Endothelial cell of umbilical vein (primary cell): Measurements from ENCODE around the gene COL15A1. TPM values are rescaled to one million over a fixed set of nuclear protein-coding genes. Genes with fewer than 3 reads are reported as not detected.

Experiments used
- BruUV-seq: library from RNA; stranded (reverse); fragments of 400-500 nt; replicated peaks from 2 replicates; lab custom pipeline; 2021; lab: Mats Ljungman, UMichigan
- CTCF ChIA-PET: fragments of 300-600, 350-600 bp; sonication (Branson Sonifier 250); formaldehyde crosslinking; loops from one replicate; lab custom pipeline; 2021; ENCODE audit warnings: antibody characterized with exemption, inconsistent platforms; lab: Charles Lee
- POLR2A ChIA-PET: fragments of 300-600, 350-600 bp; sonication (Branson Sonifier 250); formaldehyde crosslinking; loops from one replicate; lab custom pipeline; 2021; ENCODE audit warnings: antibody characterized with exemption, inconsistent platforms; lab: Charles Lee
- DNase-seq: peaks from one replicate; pipeline ENCODE4 v3.0.0-alpha.2; 2011; ENCODE audit warnings: low read depth, low spot score
- FAIRE-seq: peaks from 2 replicates; lab custom pipeline; 2011; peaks lifted over from hg19 to GRCh38; lab: Jason Lieb, UNC
- H2AFZ ChIP-seq: 2 replicates; pipeline ENCODE4 v1.6.0; 2012; ENCODE audit warnings: low read depth, low read length, control low read depth, inconsistent platforms
- H3K27ac ChIP-seq: 2 replicates; pipeline ENCODE4 v1.5.1; 2011; ENCODE audit warnings: low read depth, mild to moderate bottlenecking, control low read depth, low read length, moderate library complexity; ENCODE audit not compliant: insufficient read depth
- H3K27me3 ChIP-seq, 2 experiments: 2 replicates each; pipeline versions ENCODE4 v1.6.0 to v1.6.1; 2011; ENCODE audit warnings: low read length in 2 of 2, mixed read lengths in 1 of 2; ENCODE audit not compliant: control insufficient read depth in 2 of 2, insufficient read depth in 2 of 2
- H3K36me3 ChIP-seq, 2 experiments: 2 replicates in 1 of 2; 3 replicates in 1 of 2; pipeline ENCODE4 v1.5.1; 2011; ENCODE audit warnings: low read length in 2 of 2, mild to moderate bottlenecking in 1 of 2, moderate library complexity in 1 of 2; ENCODE audit not compliant: control insufficient read depth in 2 of 2, insufficient read depth in 2 of 2; ENCODE audit errors: extremely low read depth in 1 of 2
- H3K4me1 ChIP-seq: 3 replicates; pipeline ENCODE4 v1.5.1; 2011; ENCODE audit warnings: mild to moderate bottlenecking, low read length; ENCODE audit not compliant: control insufficient read depth, insufficient read depth; ENCODE audit errors: extremely low read depth
- H3K4me2 ChIP-seq: 2 replicates; pipeline ENCODE4 v1.6.1; 2011; ENCODE audit warnings: low read length, control low read depth, mixed read lengths; ENCODE audit not compliant: insufficient read depth
- H3K4me3 ChIP-seq, 3 experiments: fragments of 200-600 bp in 1 of 3; sonication (generic), shearing (Covaris generic) in 1 of 3; replicated peaks in 1 of 3; 2 replicates each; pipeline ENCODE4 v1.5.1; 2011 to 2016; ENCODE audit warnings: control low read depth in 3 of 3, low read length in 3 of 3, mild to moderate bottlenecking in 2 of 3, inconsistent platforms in 1 of 3, low read depth in 1 of 3, moderate library complexity in 1 of 3; ENCODE audit not compliant: insufficient read depth in 1 of 3
- H3K79me2 ChIP-seq: 2 replicates; pipeline ENCODE4 v1.6.0; 2012; ENCODE audit warnings: low read length, inconsistent platforms; ENCODE audit not compliant: control insufficient read depth, insufficient read depth
- H3K9ac ChIP-seq: replicated peaks from 2 replicates; pipeline ENCODE3; 2011; ENCODE audit warnings: low read length, control low read depth; ENCODE audit not compliant: insufficient read depth; ENCODE audit errors: extremely low read depth
- H3K9me1 ChIP-seq: replicated peaks from 3 replicates; pipeline ENCODE4 v1.6.0; 2011; ENCODE audit warnings: mild to moderate bottlenecking, low read length; ENCODE audit not compliant: control insufficient read depth, insufficient read depth; ENCODE audit errors: extremely low read depth
- H3K9me3 ChIP-seq: replicated peaks from 2 replicates; pipeline ENCODE4 v1.5.1; 2012; ENCODE audit warnings: low read length, inconsistent platforms; ENCODE audit not compliant: control insufficient read depth, insufficient read depth
- H4K20me1 ChIP-seq: replicated peaks from 2 replicates; pipeline ENCODE3; 2011; ENCODE audit warnings: mild to moderate bottlenecking, low read length; ENCODE audit not compliant: control insufficient read depth, insufficient read depth; ENCODE audit errors: extremely low read depth
- EZH2 ChIP-seq: IDR thresholded peaks from 2 replicates; pipeline ENCODE4 v1.6.1; 2012; ENCODE audit warnings: borderline replicate concordance, low read depth, mild to moderate bottlenecking, moderate library complexity, low read length, inconsistent platforms; ENCODE audit not compliant: severe bottlenecking
- FOS ChIP-seq: IDR thresholded peaks from 2 replicates; pipeline ENCODE4 v1.6.1; 2011; ENCODE audit warnings: mild to moderate bottlenecking, low read length, moderate library complexity, borderline replicate concordance; ENCODE audit not compliant: insufficient read depth
- GATA2 ChIP-seq: IDR thresholded peaks from 2 replicates; pipeline ENCODE4 v1.7.0; 2011; ENCODE audit warnings: low read depth, mild to moderate bottlenecking, moderate library complexity, mixed read lengths, low read length; ENCODE audit not compliant: insufficient read length, insufficient read depth
- JUN ChIP-seq: IDR thresholded peaks from 2 replicates; pipeline ENCODE4 v1.6.1; 2011; ENCODE audit warnings: borderline replicate concordance, low read depth; ENCODE audit not compliant: insufficient read length, insufficient read depth
- MYC ChIP-seq: IDR thresholded peaks from one replicate; pipeline ENCODE4 v1.6.1; 2011; ENCODE audit warnings: mild to moderate bottlenecking, low read depth, low read length
- POLR2A ChIP-seq: IDR thresholded peaks from 2 replicates; pipeline ENCODE4 v1.6.1; 2012; ENCODE audit warnings: low read depth, mild to moderate bottlenecking, control low read depth, low read length
- POLR2AphosphoS5 ChIP-seq: IDR thresholded peaks from 2 replicates; pipeline ENCODE4 v1.6.1; 2012; ENCODE audit warnings: low read depth, mild to moderate bottlenecking, control low read depth, low read length, moderate library complexity; ENCODE audit not compliant: insufficient read depth
- dilution Hi-C: fragments of 300-500 bp; cut with MboI; formaldehyde crosslinking; loops from one replicate; pipeline ENCODE4 v1.15.0; 2019; ENCODE audit warnings: low sequenced_read_pairs; ENCODE audit not compliant: extremely low pct_ligation_motif_present
- intact Hi-C: fragments of 100-400 bp; cut with micrococcal nuclease; formaldehyde crosslinking; loops from one replicate; pipeline ENCODE4 v1.10.0; 2022
- polyA plus RNA-seq, 4 experiments: library from polyadenylated mRNA; depleted of rRNA in 3 of 4; stranded (reverse) in 3 of 4; unstranded in 1 of 4; fragments of >200 nt; gene quantifications; 2 replicates each; pipeline versions ENCODE4 v1.2.1 to v1.2.3, GENCODE V29; 2011 to 2012; ENCODE audit warnings: missing spikeins in 1 of 4
- total RNA-seq: library from RNA; stranded (reverse); gene quantifications from 2 replicates; pipeline ENCODE4 v1.2.3, GENCODE V29; 2021
- TF ChIP-seq, protein P1 (sequence below): IDR thresholded peaks from 2 replicates; pipeline ENCODE4 v1.6.1; 2011; ENCODE audit not compliant: insufficient read depth, insufficient read length
- TF ChIP-seq, protein P2 (sequence below), 2 donors: IDR thresholded peaks; 1 replicate in 1 of 2; 2 replicates in 1 of 2; pipeline ENCODE4 v1.5.1; 2011; ENCODE audit warnings: low read length in 2 of 2, mild to moderate bottlenecking in 2 of 2, moderate library complexity in 2 of 2, control low read depth in 1 of 2, inconsistent platforms in 1 of 2, low read depth in 1 of 2; ENCODE audit not compliant: insufficient read depth in 1 of 2; ENCODE audit errors: extremely low read depth in 1 of 2

COL15A1 gene
- total and polyA plus RNA-seq, 2 donors (not counting 3 experiments of a cell fraction or from before 2014, with no cell fraction given), result not detected

DNA sequence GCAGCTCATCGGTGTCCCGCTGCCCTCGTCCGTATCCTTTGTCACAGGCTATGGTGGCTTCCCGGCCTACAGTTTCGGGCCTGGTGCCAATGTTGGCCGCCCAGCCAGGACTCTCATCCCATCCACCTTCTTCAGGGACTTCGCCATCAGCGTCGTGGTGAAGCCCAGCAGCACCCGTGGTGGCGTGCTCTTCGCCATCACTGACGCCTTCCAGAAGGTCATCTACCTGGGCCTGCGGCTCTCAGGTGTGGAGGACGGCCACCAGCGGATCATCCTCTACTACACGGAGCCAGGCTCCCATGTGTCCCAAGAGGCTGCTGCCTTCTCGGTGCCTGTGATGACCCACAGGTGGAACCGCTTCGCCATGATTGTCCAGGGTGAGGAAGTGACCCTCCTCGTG is 41.9 kb downstream of the COL15A1 start:
- dilution Hi-C loops (no loop called here), intact Hi-C loops (no loop called here)
- Histone ChIP-seq H3K4me2 (no peak overlapping the region), H2AFZ (no peak overlapping the region), H3K36me3 (no peaks in the 10 kb centered on the region), H3K4me1 (no peaks in the 10 kb centered on the region), H3K27me3 (no peaks in the 10 kb centered on the region), H3K9ac (no peak overlapping the region), H3K9me1 (no peaks in the 10 kb centered on the region), H3K4me3 (no peak overlapping the region), H4K20me1 (no peaks in the 10 kb centered on the region), H3K79me2 (no peaks in the 10 kb centered on the region), H3K9me3 (no peaks in the 10 kb centered on the region), H3K27ac (no peak overlapping the region)
- no peak for FAIRE-seq
- ChIA-PET CTCF (no interaction called here), POLR2A (no interaction called here)
- BruUV-seq, result no TSS peak
- TF ChIP-seq, protein P1, sequence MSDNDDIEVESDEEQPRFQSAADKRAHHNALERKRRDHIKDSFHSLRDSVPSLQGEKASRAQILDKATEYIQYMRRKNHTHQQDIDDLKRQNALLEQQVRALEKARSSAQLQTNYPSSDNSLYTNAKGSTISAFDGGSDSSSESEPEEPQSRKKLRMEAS, result no peak
- TF ChIP-seq GATA2, result no peak
- TF ChIP-seq EZH2, result no peak
- no peak for TF ChIP-seq POLR2A
- no peak for TF ChIP-seq FOS
- no peak for TF ChIP-seq POLR2AphosphoS5
- TF ChIP-seq JUN, result no peak
- no peak for TF ChIP-seq MYC
- TF ChIP-seq, protein P2, sequence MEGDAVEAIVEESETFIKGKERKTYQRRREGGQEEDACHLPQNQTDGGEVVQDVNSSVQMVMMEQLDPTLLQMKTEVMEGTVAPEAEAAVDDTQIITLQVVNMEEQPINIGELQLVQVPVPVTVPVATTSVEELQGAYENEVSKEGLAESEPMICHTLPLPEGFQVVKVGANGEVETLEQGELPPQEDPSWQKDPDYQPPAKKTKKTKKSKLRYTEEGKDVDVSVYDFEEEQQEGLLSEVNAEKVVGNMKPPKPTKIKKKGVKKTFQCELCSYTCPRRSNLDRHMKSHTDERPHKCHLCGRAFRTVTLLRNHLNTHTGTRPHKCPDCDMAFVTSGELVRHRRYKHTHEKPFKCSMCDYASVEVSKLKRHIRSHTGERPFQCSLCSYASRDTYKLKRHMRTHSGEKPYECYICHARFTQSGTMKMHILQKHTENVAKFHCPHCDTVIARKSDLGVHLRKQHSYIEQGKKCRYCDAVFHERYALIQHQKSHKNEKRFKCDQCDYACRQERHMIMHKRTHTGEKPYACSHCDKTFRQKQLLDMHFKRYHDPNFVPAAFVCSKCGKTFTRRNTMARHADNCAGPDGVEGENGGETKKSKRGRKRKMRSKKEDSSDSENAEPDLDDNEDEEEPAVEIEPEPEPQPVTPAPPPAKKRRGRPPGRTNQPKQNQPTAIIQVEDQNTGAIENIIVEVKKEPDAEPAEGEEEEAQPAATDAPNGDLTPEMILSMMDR (IDR thresholded peaks at IDR 0.05; ENCODE audit: extremely low read depth in 1 of 2, insufficient read depth in 1 of 2, low read depth in 1 of 2, low read length in 2 of 2), result no peak
- DNase-seq, result no peak
